IMR-90 (cell line): ENCODE data around the gene KCNJ16. TPM values are rescaled to one million over a fixed set of nuclear protein-coding genes. Genes with fewer than 3 reads are reported as not detected.
A peak's percentile ranks its signal among the peaks of the same experiment; 100 is the strongest.

Source experiments
- ATAC-seq: fragments of 200-7000 bp; cut with Tn5 transposase; 2 replicates; pipeline ENCODE4 v1.9.1; 2020; ENCODE audit warnings: low read depth, mild to moderate bottlenecking, moderate library complexity
- BruUV-seq: library from RNA; stranded (reverse); fragments of 400-500 nt; replicated peaks from 2 replicates; lab custom pipeline; 2021; lab: Mats Ljungman, UMichigan
- CTCF ChIA-PET: fragments of 300-600 bp; formaldehyde crosslinking; extraction: SDS; loops from one replicate; lab custom pipeline; 2021; ENCODE audit warnings: antibody characterized with exemption; lab: Yijun Ruan, JAX
- POLR2A ChIA-PET: fragments of 300-600 bp; sonication (Branson Sonifier 250); formaldehyde crosslinking; loops from one replicate; lab custom pipeline; 2022; ENCODE audit warnings: antibody characterized with exemption; ENCODE audit not compliant: unreplicated experiment; lab: Charles Lee
- DNase-seq: peaks from one replicate; pipeline ENCODE4 v3.0.0; 2013
- H2AFZ ChIP-seq: replicated peaks from 2 replicates; pipeline ENCODE3; 2013; ENCODE audit warnings: low read length, mild to moderate bottlenecking; ENCODE audit not compliant: poor library complexity
- H2AK5ac ChIP-seq: 2 replicates; pipeline ENCODE4 v1.6.1; 2013; ENCODE audit warnings: low read depth, low read length, inconsistent platforms
- H2AK9ac ChIP-seq: replicated peaks from 2 replicates; pipeline ENCODE3; 2013; ENCODE audit warnings: mild to moderate bottlenecking, low read depth, low read length, moderate library complexity; ENCODE audit not compliant: poor library complexity
- H2BK120ac ChIP-seq: 2 replicates; pipeline ENCODE4 v1.6.1; 2013; ENCODE audit warnings: low read depth, low read length, inconsistent platforms
- H2BK15ac ChIP-seq: 3 replicates; pipeline ENCODE4 v1.6.1; 2013; ENCODE audit warnings: low read depth, low read length, inconsistent platforms
- H2BK20ac ChIP-seq: 2 replicates; pipeline ENCODE4 v1.6.1; 2013; ENCODE audit warnings: low read depth, mild to moderate bottlenecking, inconsistent platforms, low read length, moderate library complexity
- H2BK5ac ChIP-seq: 2 replicates; pipeline ENCODE4 v1.6.1; 2013; ENCODE audit warnings: mild to moderate bottlenecking, low read depth, low read length, inconsistent platforms; ENCODE audit not compliant: poor library complexity, severe bottlenecking
- H3K14ac ChIP-seq: replicated peaks from 2 replicates; pipeline ENCODE4 v1.6.1; 2013; ENCODE audit warnings: low read depth, low read length, inconsistent platforms
- H3K18ac ChIP-seq: 2 replicates; pipeline ENCODE4 v1.6.1; 2013; ENCODE audit warnings: low read depth, low read length, control low read depth
- H3K23ac ChIP-seq: 2 replicates; pipeline ENCODE4 v1.6.1; 2013; ENCODE audit warnings: low read depth, low read length, inconsistent platforms
- H3K27ac ChIP-seq: 2 replicates; pipeline ENCODE4 v1.5.1; 2013; ENCODE audit warnings: mild to moderate bottlenecking, control low read depth, low read length; ENCODE audit not compliant: insufficient read depth
- H3K27me3 ChIP-seq: 2 replicates; pipeline ENCODE4 v1.6.1; 2013; ENCODE audit warnings: low read length; ENCODE audit not compliant: control insufficient read depth, insufficient read depth
- H3K36me3 ChIP-seq: 2 replicates; pipeline ENCODE4 v1.6.1; 2013; ENCODE audit warnings: low read length, mixed read lengths; ENCODE audit not compliant: control insufficient read depth, insufficient read depth
- H3K4ac ChIP-seq: 2 replicates; pipeline ENCODE4 v1.6.1; 2013; ENCODE audit warnings: low read depth, low read length, inconsistent platforms
- H3K4me1 ChIP-seq: 2 replicates; pipeline ENCODE4 v1.6.1; 2013; ENCODE audit warnings: low read length, mixed read lengths; ENCODE audit not compliant: control insufficient read depth, insufficient read depth
- H3K4me2 ChIP-seq: 2 replicates; pipeline ENCODE4 v1.6.1; 2013; ENCODE audit warnings: low read depth, mild to moderate bottlenecking, control low read depth, low read length, moderate library complexity
- H3K4me3 ChIP-seq: 2 replicates; pipeline ENCODE4 v1.5.1; 2013; ENCODE audit warnings: low read depth, mild to moderate bottlenecking, control low read depth, low read length, moderate library complexity; ENCODE audit not compliant: insufficient read depth
- H3K56ac ChIP-seq: 2 replicates; pipeline ENCODE4 v1.6.1; 2013; ENCODE audit warnings: low read length, inconsistent platforms; ENCODE audit not compliant: insufficient read depth; ENCODE audit errors: extremely low read depth
- H3K79me1 ChIP-seq, 2 experiments: 2 replicates each; pipeline ENCODE4 v1.6.1; 2013; ENCODE audit warnings: low read length in 2 of 2, inconsistent platforms in 1 of 2, low read depth in 1 of 2
- H3K9ac ChIP-seq: 2 replicates; pipeline ENCODE4 v1.6.1; 2013; ENCODE audit warnings: low read depth, low read length, control low read depth
- H3K9me1 ChIP-seq: 2 replicates; pipeline ENCODE4 v1.6.1; 2013; ENCODE audit warnings: low read length, inconsistent platforms; ENCODE audit not compliant: insufficient read depth
- H3K9me3 ChIP-seq: 2 replicates; pipeline ENCODE4 v1.6.1; 2013; ENCODE audit warnings: low read length; ENCODE audit not compliant: control insufficient read depth, insufficient read depth
- H4K20me1 ChIP-seq: 2 replicates; pipeline ENCODE4 v1.6.1; 2013; ENCODE audit warnings: low read length, inconsistent platforms; ENCODE audit not compliant: insufficient read depth
- H4K5ac ChIP-seq: 2 replicates; pipeline ENCODE4 v1.6.1; 2013; ENCODE audit warnings: mild to moderate bottlenecking, low read depth, low read length, control low read depth
- H4K8ac ChIP-seq, 2 experiments: 2 replicates each; pipeline ENCODE4 v1.6.1; 2013; ENCODE audit warnings: low read depth in 2 of 2, low read length in 2 of 2, control low read depth in 1 of 2, inconsistent platforms in 1 of 2
- H4K91ac ChIP-seq: 2 replicates; pipeline ENCODE4 v1.6.1; 2013; ENCODE audit warnings: low read depth, low read length, inconsistent platforms; ENCODE audit not compliant: insufficient read depth
- BHLHE40 ChIP-seq: fragments of 150-350 bp; IDR thresholded peaks from 2 replicates; pipeline ENCODE4 v1.6.1; 2016; ENCODE audit warnings: mild to moderate bottlenecking, low read depth, low read length
- CEBPB ChIP-seq: IDR thresholded peaks from 2 replicates; pipeline ENCODE4 v1.6.1; 2012; ENCODE audit warnings: low read depth, low read length, improper control_type of control experiment
- CTCF ChIP-seq: conservative IDR thresholded peaks from 2 replicates; pipeline ENCODE4 v1.5.1; 2012; ENCODE audit warnings: mild to moderate bottlenecking, low read depth, low read length, improper control_type of control experiment
- ELK1 ChIP-seq: fragments of 150-350 bp; IDR thresholded peaks from 2 replicates; pipeline ENCODE4 v1.6.1; 2016; ENCODE audit warnings: low read depth, mild to moderate bottlenecking, low read length, moderate library complexity, borderline replicate concordance
- FOS ChIP-seq: fragments of 150-350 bp; IDR thresholded peaks from 2 replicates; pipeline ENCODE4 v1.6.1; 2016; ENCODE audit warnings: low read depth, low read length
- MAFK ChIP-seq: IDR thresholded peaks from 2 replicates; pipeline ENCODE4 v1.6.1; 2012; ENCODE audit warnings: low read depth, low read length, improper control_type of control experiment
- MAZ ChIP-seq: IDR thresholded peaks from 2 replicates; pipeline ENCODE4 v1.6.1; 2012; ENCODE audit warnings: low read depth, mild to moderate bottlenecking, low read length, improper control_type of control experiment, moderate library complexity, borderline replicate concordance
- POLR2A ChIP-seq: IDR thresholded peaks from 2 replicates; pipeline ENCODE4 v1.6.1; 2012; ENCODE audit warnings: mild to moderate bottlenecking, low read depth, low read length
- RAD21 ChIP-seq: IDR thresholded peaks from 2 replicates; pipeline ENCODE4 v1.6.1; 2012; ENCODE audit warnings: low read length, improper control_type of control experiment
- RFX5 ChIP-seq: IDR thresholded peaks from 2 replicates; pipeline ENCODE4 v1.8.0; 2012; ENCODE audit warnings: low read depth, mild to moderate bottlenecking, low read length, moderate library complexity
- SMC3 ChIP-seq: fragments of 150-350 bp; IDR thresholded peaks from 2 replicates; pipeline ENCODE4 v1.6.1; 2016; ENCODE audit warnings: low read depth, mild to moderate bottlenecking, antibody characterized with exemption, low read length, moderate library complexity
- WGBS, 2 experiments: methylation state at CpG; one replicate each; pipeline versions ENCODE4 v1.1.5 to v1.1.7; 2013; ENCODE audit warnings: missing lambda C conversion rate in 2 of 2; ENCODE audit not compliant: insufficient read length in 1 of 2; ENCODE audit errors: extremely low coverage in 2 of 2; 5-methylcytosine and 5-hydroxymethylcytosine counted together
- dilution Hi-C: fragments of 300-500 bp; cut with HindIII; formaldehyde crosslinking; loops from one replicate; pipeline ENCODE4 v1.14.3; 2018; ENCODE audit warnings: low sequenced_read_pairs; ENCODE audit not compliant: unreplicated experiment
- in situ Hi-C: fragments of 300-500 bp; cut with MboI; formaldehyde crosslinking; loops from 3 replicates; pipeline ENCODE4 v1.14.3; 2019; ENCODE audit warnings: low sequenced_read_pairs, inconsistent platforms, mixed read lengths
- intact Hi-C: fragments of 100-400 bp; cut with micrococcal nuclease; formaldehyde crosslinking; loops from 2 replicates; pipeline ENCODE4 v1.10.0; 2022
- polyA plus RNA-seq, 3 experiments: library from polyadenylated mRNA; depleted of rRNA; stranded (reverse); fragments of >200 nt; gene quantifications; 2 replicates each; pipeline ENCODE4 v1.2.3, GENCODE V29; 2012; ENCODE audit warnings: low replicate concordance in 1 of 3
- total RNA-seq: library from RNA; depleted of rRNA; stranded (reverse); fragments of >200 nt; gene quantifications from 2 replicates; pipeline ENCODE4 v1.2.3, GENCODE V29; 2012

KCNJ16 gene
- total and polyA plus RNA-seq, 2 of the 4 experiments (the other 2 are of a cell fraction), result not detected

- Histone ChIP-seq H3K4me1 (0 out of 2 replicates have a peak, but pooled peaks cover 1% of the 10 kb centered on the region), H3K27ac (no peak overlapping the region), H4K5ac (no peak overlapping the region), H3K27me3 (no peaks in the 10 kb centered on the region; the same call in 1 of the 2 replicates), H3K9me1 (no peaks in the 10 kb centered on the region), H2AK5ac (no peak overlapping the region), H2AK9ac (no peak overlapping the region), H4K8ac (no peak overlapping the region), H3K36me3 (no peaks in the 10 kb centered on the region), H4K91ac (no peak overlapping the region), H3K18ac (no peak overlapping the region), H2BK15ac (no peak overlapping the region), H3K14ac (no peak overlapping the region), H3K23ac (no peak overlapping the region), H3K4ac (no peak overlapping the region), H3K9ac (no peak overlapping the region), H2AFZ (no peak overlapping the region), H3K79me1 (no peaks in the 10 kb centered on the region), H4K20me1 (no peaks in the 10 kb centered on the region), H3K4me2 (no peak overlapping the region), H2BK20ac (no peak overlapping the region), H3K9me3 (no peaks in the 10 kb centered on the region), H2BK5ac (no peak overlapping the region), H2BK120ac (no peak overlapping the region), H3K56ac (no peak overlapping the region), H3K4me3 (no peak overlapping the region)
- dilution Hi-C loops, result no loop called here
- ChIA-PET CTCF (no interaction called here), POLR2A (no interaction called here)
- intact Hi-C loops, result no loop called here
- no CpG with 5 or more reads among the region's 1 CpG for WGBS, 2 experiments
- ATAC-seq (no peak), DNase-seq (peak; percentile 21)
- in situ Hi-C loops, result no loop called here
- BruUV-seq, result no TSS peak
- TF ChIP-seq FOS, result no peak
- TF ChIP-seq RFX5, result no peak
- TF ChIP-seq RAD21, result no peak
- TF ChIP-seq CTCF, result no peak
- no peak for TF ChIP-seq BHLHE40
- TF ChIP-seq CEBPB, result no peak
- no peak for TF ChIP-seq SMC3
- no peak for TF ChIP-seq MAZ
- no peak for TF ChIP-seq MAFK
- TF ChIP-seq POLR2A, result no peak
- TF ChIP-seq ELK1, result no peak
Measured at GRCh38 chr17:70076189-70076588, 1.2 kb downstream of the KCNJ16 start.
